Testis (tissue), 3 donors: ENCODE data around the gene RAB40B. TPM values are rescaled to one million over a fixed set of nuclear protein-coding genes. Genes with fewer than 3 reads are reported as not detected.

Experiments
- DNase-seq: peaks from one replicate; pipeline ENCODE4 v3.0.0-alpha.2; 2019
- H3K27ac ChIP-seq, 2 donors: fragments of 200-600 bp; sonication (generic); one replicate each; pipeline ENCODE4 v1.5.1; 2019
- H3K27me3 ChIP-seq: fragments of 200-600 bp; sonication (generic); one replicate; pipeline ENCODE4 v1.5.1; 2019
- H3K36me3 ChIP-seq: fragments of 200-600 bp; sonication (generic); one replicate; pipeline ENCODE4 v1.5.1; 2017; ENCODE audit warnings: low read depth; ENCODE audit errors: missing control alignments
- H3K4me1 ChIP-seq: fragments of 200-600 bp; sonication (generic); one replicate; pipeline ENCODE4 v1.5.1; 2019
- H3K4me3 ChIP-seq, 2 donors: fragments of 200-600 bp; sonication (generic); one replicate each; pipeline ENCODE4 v1.5.1; 2017 to 2019
- H3K9me3 ChIP-seq: fragments of 200-600 bp; sonication (generic); one replicate; pipeline ENCODE4 v1.5.1; 2017
- POLR2A ChIP-seq: fragments of 450-650 bp; IDR thresholded peaks from one replicate; pipeline ENCODE4 v1.6.1; 2017; ENCODE audit warnings: antibody characterized with exemption, mild to moderate bottlenecking, moderate library complexity
- WGBS, 2 donors: methylation state at CpG; one replicate each; pipeline ENCODE4 v1.1.5; 2018; 5-methylcytosine and 5-hydroxymethylcytosine counted together
- intact Hi-C: fragments of 100-400 bp; cut with DNase I; formaldehyde crosslinking; loops from one replicate; pipeline ENCODE4 v1.15.1; 2023; ENCODE audit warnings: low total_unique reads
- polyA plus RNA-seq: library from polyadenylated mRNA; stranded (reverse); fragments of 350-450 nt; fragmentation: Illumina TruSeq; extraction: RNeasy Lipid Tissue Mini Kit (QIAGEN cat#74804); gene quantifications from one replicate; pipeline ENCODE4 v1.2.3, GENCODE V29; 2014; ENCODE audit warnings: low read depth, low replicate concordance; ENCODE audit not compliant: insufficient read depth
- total RNA-seq, 2 donors: library from RNA; depleted of rRNA; stranded (reverse); fragments of >200 nt; gene quantifications; one replicate each; pipeline ENCODE4 v1.2.3, GENCODE V29; 2016
- TF ChIP-seq, protein P1 (sequence below), 3 experiments: fragments of 450-650 bp in 2 of 3; fragments of 200-600 bp in 1 of 3; sonication (generic) in 1 of 3; IDR thresholded peaks; one replicate each; pipeline ENCODE4 v1.5.1; 2016 to 2019; ENCODE audit warnings: antibody characterized with exemption in 3 of 3, mild to moderate bottlenecking in 2 of 3, moderate library complexity in 1 of 3

Gene RAB40B
- total and polyA plus RNA-seq, 3 donors from 2014 or later, result 9.4 to 16.4 (median 13.5) TPM

DNA sequence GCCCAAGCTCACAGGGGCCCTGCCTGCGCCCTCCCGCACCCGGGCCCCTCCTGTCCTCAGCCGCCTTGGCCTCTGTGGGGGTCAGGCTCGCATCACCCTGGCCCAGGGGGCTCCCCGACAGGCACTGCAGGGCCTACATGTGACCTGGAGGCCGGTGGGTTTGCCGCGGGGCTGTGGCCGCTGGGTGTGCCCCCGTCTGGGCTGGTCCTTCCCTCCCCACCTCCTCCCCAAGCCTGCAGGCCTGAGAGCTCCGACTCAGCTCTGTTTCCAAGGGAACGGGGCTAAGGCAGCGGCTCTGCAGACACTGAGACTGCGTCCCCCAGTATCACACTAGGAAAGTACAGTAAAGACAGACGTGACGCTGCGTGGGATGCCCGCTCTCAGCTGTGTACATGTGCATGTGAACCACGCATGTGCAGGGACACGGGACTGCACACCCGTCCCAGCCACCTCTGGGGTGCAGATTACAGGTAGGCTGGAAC, 33.8 kb downstream of the RAB40B start:
- H3K4me3 ChIP-seq, result no peak overlapping the region
- TF ChIP-seq, protein P1, sequence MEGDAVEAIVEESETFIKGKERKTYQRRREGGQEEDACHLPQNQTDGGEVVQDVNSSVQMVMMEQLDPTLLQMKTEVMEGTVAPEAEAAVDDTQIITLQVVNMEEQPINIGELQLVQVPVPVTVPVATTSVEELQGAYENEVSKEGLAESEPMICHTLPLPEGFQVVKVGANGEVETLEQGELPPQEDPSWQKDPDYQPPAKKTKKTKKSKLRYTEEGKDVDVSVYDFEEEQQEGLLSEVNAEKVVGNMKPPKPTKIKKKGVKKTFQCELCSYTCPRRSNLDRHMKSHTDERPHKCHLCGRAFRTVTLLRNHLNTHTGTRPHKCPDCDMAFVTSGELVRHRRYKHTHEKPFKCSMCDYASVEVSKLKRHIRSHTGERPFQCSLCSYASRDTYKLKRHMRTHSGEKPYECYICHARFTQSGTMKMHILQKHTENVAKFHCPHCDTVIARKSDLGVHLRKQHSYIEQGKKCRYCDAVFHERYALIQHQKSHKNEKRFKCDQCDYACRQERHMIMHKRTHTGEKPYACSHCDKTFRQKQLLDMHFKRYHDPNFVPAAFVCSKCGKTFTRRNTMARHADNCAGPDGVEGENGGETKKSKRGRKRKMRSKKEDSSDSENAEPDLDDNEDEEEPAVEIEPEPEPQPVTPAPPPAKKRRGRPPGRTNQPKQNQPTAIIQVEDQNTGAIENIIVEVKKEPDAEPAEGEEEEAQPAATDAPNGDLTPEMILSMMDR (IDR thresholded peaks at IDR 0.05), result no peak
- TF ChIP-seq POLR2A, result no peak
- no peak for DNase-seq
- H3K4me1 ChIP-seq, result no peaks in the 10 kb centered on the region
- intact Hi-C loops, result no loop called here
- H3K36me3 ChIP-seq, result no peaks in the 10 kb centered on the region
- no peaks in the 10 kb centered on the region for H3K27me3 ChIP-seq
- no peak overlapping the region for H3K27ac ChIP-seq
- no peaks in the 10 kb centered on the region for H3K9me3 ChIP-seq
- 72 to 80% methylated on average over 10 to 22 of the region's 22 CpGs for WGBS, 2 donors

DNA sequence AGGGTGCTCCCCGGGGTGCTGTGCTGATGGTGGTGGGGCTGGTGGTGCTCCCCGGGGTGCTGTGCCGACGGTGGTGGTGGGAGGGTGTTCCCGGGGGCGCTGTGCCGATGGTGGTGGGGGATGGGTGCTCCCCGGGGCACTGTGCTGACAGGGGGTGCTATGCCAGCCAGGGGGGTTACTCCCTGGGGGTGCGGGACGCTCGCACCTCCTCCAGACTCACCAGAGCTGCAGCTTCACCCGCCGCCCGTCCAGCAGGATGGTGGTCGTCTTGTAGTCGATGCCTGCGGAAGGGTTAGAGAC, 34.3 kb downstream of the RAB40B start:
- Histone ChIP-seq H3K4me1 (no peaks in the 10 kb centered on the region), H3K36me3 (no peaks in the 10 kb centered on the region), H3K4me3 (no peak overlapping the region), H3K27me3 (no peaks in the 10 kb centered on the region), H3K9me3 (no peaks in the 10 kb centered on the region), H3K27ac (no peak overlapping the region)
- DNase-seq, result no peak
- WGBS, 2 donors, result 89 to 96% methylated on average over 5 to 17 of the region's 17 CpGs
- intact Hi-C loops, result no loop called here
- TF ChIP-seq, protein P1 (IDR thresholded peaks at IDR 0.05), result no peak
- TF ChIP-seq POLR2A, result no peak

DNA sequence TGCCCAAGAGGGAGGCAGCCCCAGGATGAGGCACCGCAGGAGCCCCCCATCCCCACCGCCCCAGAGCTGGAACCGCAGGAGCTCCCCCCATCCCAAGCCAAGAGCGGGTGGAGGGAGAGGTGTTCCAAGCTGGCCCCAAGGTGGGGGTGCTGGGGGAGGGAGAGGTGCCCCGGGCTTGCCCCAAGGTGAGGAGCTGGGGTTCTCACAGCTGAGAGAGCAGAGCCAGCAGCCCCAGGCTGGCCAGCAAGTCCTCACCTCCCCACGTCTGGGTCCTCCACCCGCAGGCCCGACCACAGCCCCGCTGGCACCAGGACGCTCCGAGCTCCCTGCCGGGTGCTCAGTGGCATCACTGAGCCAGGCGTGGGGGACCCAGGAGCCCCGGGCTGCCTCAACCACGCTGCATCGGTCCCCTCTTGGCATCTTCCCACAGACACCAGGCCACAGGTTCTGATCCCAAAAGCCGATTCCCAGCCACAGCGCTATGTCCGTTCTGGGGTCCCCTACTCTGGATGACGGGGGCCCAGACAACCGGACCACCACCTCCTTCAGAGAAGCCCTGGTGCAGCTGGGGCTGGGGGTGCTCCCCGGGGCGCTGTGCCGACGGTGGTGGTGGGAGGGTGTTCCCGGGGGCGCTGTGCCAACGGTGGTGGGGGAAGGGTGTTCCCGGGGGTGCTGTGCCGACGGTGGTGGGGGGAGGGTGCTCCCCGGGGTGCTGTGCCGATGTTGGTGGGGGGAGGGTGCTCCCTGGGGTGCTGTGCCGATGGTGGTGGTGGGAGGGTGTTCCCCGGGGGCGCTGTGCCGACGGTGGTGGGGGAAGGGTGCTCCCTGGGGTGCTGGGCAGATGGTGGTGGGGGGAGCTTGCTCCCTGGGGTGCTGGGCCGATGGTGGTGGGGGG, 34.9 kb downstream of the RAB40B start:
- TF ChIP-seq, protein P1 (IDR thresholded peaks at IDR 0.05), result no peak
- no peak for TF ChIP-seq POLR2A
- intact Hi-C loops, result no loop called here
- no peaks in the 10 kb centered on the region for H3K4me1 ChIP-seq
- H3K9me3 ChIP-seq, result no peaks in the 10 kb centered on the region
- DNase-seq, result no peak
- no peak overlapping the region for H3K27ac ChIP-seq
- WGBS, 2 donors, result 82 to 90% methylated on average over 5 to 39 of the region's 39 CpGs
- no peaks in the 10 kb centered on the region for H3K27me3 ChIP-seq
- H3K36me3 ChIP-seq, result no peaks in the 10 kb centered on the region
- H3K4me3 ChIP-seq, result no peak overlapping the region

DNA sequence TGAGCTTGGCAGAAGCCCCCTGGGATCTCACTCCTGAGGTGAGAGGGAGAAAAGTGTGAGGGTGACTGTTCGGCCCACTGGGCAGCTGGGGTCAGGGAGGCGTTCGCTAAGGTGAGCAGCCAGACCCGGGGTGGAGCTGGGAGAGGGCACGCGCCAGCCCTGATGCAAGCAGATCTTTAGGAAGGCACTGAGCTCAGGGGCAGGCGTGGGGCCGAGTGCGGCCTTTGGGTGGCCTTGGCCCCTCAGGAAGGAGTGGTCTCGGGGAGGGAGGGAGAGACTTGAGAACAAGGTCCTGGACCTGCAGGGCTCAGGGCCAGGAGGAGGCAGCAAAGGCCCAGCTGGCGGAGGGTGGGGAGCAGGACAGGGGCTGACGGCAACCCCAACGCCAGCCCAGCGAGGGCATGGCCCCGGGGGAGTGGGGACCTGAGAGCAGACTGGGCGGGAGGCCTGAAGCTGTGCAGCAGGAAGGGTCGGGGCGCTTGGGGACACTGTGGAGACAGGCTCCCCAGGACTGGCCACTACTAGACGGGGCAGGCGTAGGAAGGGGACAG, 35.7 kb downstream of the RAB40B start:
- 65 to 74% methylated on average over 20 of the region's 20 CpGs for WGBS, 2 donors
- Histone ChIP-seq H3K27me3 (no peaks in the 10 kb centered on the region), H3K4me1 (no peaks in the 10 kb centered on the region), H3K27ac (no peak overlapping the region), H3K36me3 (no peaks in the 10 kb centered on the region), H3K4me3 (no peak overlapping the region), H3K9me3 (no peaks in the 10 kb centered on the region)
- no peak for DNase-seq
- TF ChIP-seq, protein P1 (IDR thresholded peaks at IDR 0.05), result no peak
- no peak for TF ChIP-seq POLR2A
- intact Hi-C loops, result no loop called here
